Measurements from ENCODE around the gene FAM180A. TPM values are rescaled to one million over a fixed set of nuclear protein-coding genes. Genes with fewer than 3 reads are reported as not detected.
"Not testable (repeated sequence)": the region's sequence is repeated elsewhere in the genome, so short reads cannot be mapped to it uniquely, and the experiment has no call there.

Gene FAM180A
- total and polyA plus RNA-seq, 10 of the 15 experiments (the other 5 are each of a cell fraction or from before 2014, with no cell fraction given), result not detected

DNA sequence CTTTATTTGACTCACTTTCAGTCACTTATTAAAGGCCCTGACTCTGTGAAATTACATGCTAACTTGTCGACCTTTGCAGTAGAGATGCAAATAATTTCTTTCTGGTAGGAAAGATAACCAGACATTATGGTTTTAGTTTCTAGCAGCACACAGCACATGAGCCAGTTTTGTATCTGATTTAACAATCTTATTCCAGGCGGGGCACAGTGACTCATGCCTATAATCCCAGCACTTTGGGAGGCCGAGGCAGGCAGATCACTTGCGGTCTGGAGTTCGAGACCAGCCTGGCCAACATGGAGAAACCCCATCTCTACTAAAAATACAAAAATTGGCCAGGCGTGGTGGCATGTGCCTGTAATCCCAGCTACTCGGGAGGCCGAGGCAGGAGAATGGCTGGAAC is 27.3 kb upstream of the FAM180A start:
- H3K27ac ChIP-seq (ENCODE audit: control insufficient read depth, insufficient read depth); intact Hi-C loops (cut with micrococcal nuclease; ENCODE audit: unreplicated experiment): not testable (repeated sequence)

DNA sequence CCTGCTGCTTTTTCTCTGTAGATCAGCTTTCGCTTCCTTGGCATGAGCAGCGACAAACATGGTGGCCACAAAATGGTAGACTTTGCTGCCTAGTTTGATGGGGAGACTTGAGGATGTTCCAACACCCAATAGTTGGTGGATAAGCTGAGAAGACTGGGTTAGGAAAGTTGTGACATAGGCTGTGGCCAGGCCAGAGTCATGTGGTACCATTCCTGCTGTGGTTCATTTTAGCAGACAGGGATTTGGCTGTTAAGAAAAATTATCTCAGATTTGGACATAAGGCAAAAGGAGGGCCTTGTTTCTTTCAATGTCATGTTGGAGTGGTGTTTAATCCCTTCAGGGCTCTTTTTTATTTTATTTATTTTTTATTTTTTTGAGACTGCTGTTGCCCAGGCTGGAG is 26.6 kb upstream of the FAM180A start:
- ChIA-PET SMC1A (ENCODE audit: uncharacterized antibody, unreplicated experiment) (no interaction called here), POLR2A (no interaction called here), RAD21 (ENCODE audit: unreplicated experiment) (no interaction called here), CTCF (no interaction called here)
- intact Hi-C loops (cut with micrococcal nuclease; ENCODE audit: unreplicated experiment) (no loop called here), in situ Hi-C loops (cut with MboI) (no loop called here)
- Histone ChIP-seq H3K79me2 (ENCODE audit: control insufficient read depth, insufficient read depth, low read length) (no peaks in the 10 kb centered on the region), H3K4me2 (ENCODE audit: control insufficient read depth, insufficient read depth) (no peak overlapping the region), H2AFZ (ENCODE audit: control insufficient read depth, low read depth, low read length) (no peak overlapping the region), H3K27me3 (replicated peaks in 1 of 2; ENCODE audit: control insufficient read depth in 2 of 2, insufficient read depth in 2 of 2, low read length in 1 of 2) (no peaks in the 10 kb centered on the region), H3K27ac (ENCODE audit: control insufficient read depth, insufficient read depth) (no peak overlapping the region), H4K20me1 (ENCODE audit: control insufficient read depth, insufficient read depth) (no peaks in the 10 kb centered on the region), H3K4me3 (no peak overlapping the region), H3K9me3 (replicated peaks; ENCODE audit: control insufficient read depth, insufficient read depth, low read length) (no peaks in the 10 kb centered on the region; the same call in 2 of the 3 replicates), H3K36me3 (ENCODE audit: control insufficient read depth in 2 of 2, insufficient read depth in 2 of 2, low read length in 1 of 2) (no peaks in the 10 kb centered on the region), H3K9ac (ENCODE audit: control insufficient read depth, insufficient read depth, low read length) (no peak overlapping the region), H3K4me1 (ENCODE audit: control insufficient read depth, insufficient read depth, low read length) (no peaks in the 10 kb centered on the region)
- DNase-seq (ENCODE audit: low read depth, low spot score), result no peak
- no peak for ATAC-seq
- FAIRE-seq, result no peak
- TF ChIP-seq STAT1 (conservative IDR thresholded peaks at IDR 0.05) (no peak), SMAD1 (IDR thresholded peaks at IDR 0.05; ENCODE audit: low read depth, partially characterized antibody) (no peak), POLR2AphosphoS2 (IDR thresholded peaks at IDR 0.05; ENCODE audit: low read depth, low read length) (no peak), SREBF2 (IDR thresholded peaks at IDR 0.05; ENCODE audit: low read length) (no peak), ATF7 (IDR thresholded peaks at IDR 0.05; ENCODE audit: low read depth) (no peak), EGR1 (IDR thresholded peaks at IDR 0.05; ENCODE audit: borderline replicate concordance in 1 of 2, low read depth in 2 of 2, low read length in 2 of 2) (no peak), YBX1 (IDR thresholded peaks at IDR 0.05) (no peak), PAX5 (IDR thresholded peaks at IDR 0.05; ENCODE audit: borderline replicate concordance, low read depth, low read length) (no peak), MTA2 (IDR thresholded peaks at IDR 0.05; ENCODE audit: low read depth) (no peak), IKZF1 (conservative IDR thresholded peaks at IDR 0.05) (no peak), ZNF207 (IDR thresholded peaks at IDR 0.05; ENCODE audit: borderline replicate concordance) (no peak), SP1 (IDR thresholded peaks at IDR 0.05; ENCODE audit: low read depth, low read length) (no peak), REST (IDR thresholded peaks at IDR 0.05; ENCODE audit: low read depth, low read length) (no peak), E2F4 (IDR thresholded peaks at IDR 0.05; ENCODE audit: low read depth, low read length) (no peak)
- BruUV-seq (replicated peaks), result no TSS peak
- 95% methylated on average over 2 of the region's 2 CpGs for WGBS (ENCODE audit: insufficient coverage, insufficient replicate concordance, low lambda C conversion rate, missing lambda C conversion rate)

More for the DNA sequence above, 27.3 kb upstream of the FAM180A start:
- RAD21 ChIA-PET (ENCODE audit: unreplicated experiment); in situ Hi-C loops (cut with MboI); H3K4me2 ChIP-seq (ENCODE audit: control insufficient read depth, insufficient read depth); H3K36me3 ChIP-seq (ENCODE audit: control insufficient read depth in 2 of 2, insufficient read depth in 2 of 2, low read length in 1 of 2); H3K79me2 ChIP-seq (ENCODE audit: control insufficient read depth, insufficient read depth, low read length); CTCF ChIA-PET; H3K9ac ChIP-seq (ENCODE audit: control insufficient read depth, insufficient read depth, low read length); H2AFZ ChIP-seq (ENCODE audit: control insufficient read depth, low read depth, low read length); H3K4me3 ChIP-seq; H3K27me3 ChIP-seq (replicated peaks in 1 of 2; ENCODE audit: control insufficient read depth in 2 of 2, insufficient read depth in 2 of 2, low read length in 1 of 2); H4K20me1 ChIP-seq (ENCODE audit: control insufficient read depth, insufficient read depth); POLR2A ChIA-PET; H3K9me3 ChIP-seq (replicated peaks; ENCODE audit: control insufficient read depth, insufficient read depth, low read length); ATAC-seq; H3K4me1 ChIP-seq (ENCODE audit: control insufficient read depth, insufficient read depth, low read length); DNase-seq (ENCODE audit: low read depth, low spot score); BruUV-seq (replicated peaks); FAIRE-seq: not testable (repeated sequence)
- SMC1A ChIA-PET (ENCODE audit: uncharacterized antibody, unreplicated experiment), result interaction anchor here (0.6 kb wide), 1 partner anchor 144 kb away, joined by 3 read pairs; no protein-coding TSS in a partner anchor
- 56% methylated on average over 8 of the region's 8 CpGs for WGBS (ENCODE audit: insufficient coverage, insufficient replicate concordance, low lambda C conversion rate, missing lambda C conversion rate)

Measured in GM12878 (cell line).